ENCODE data around the gene EPS8L2.
A peak's percentile ranks its signal among the peaks of the same experiment; 100 is the strongest.

Gene EPS8L2

GRCh38 chr11:703506-703905 is 2.5 kb upstream of the EPS8L2 start:
- no peak overlapping the region for H3K4me3 ChIP-seq (ENCODE audit: low read length in 2 of 2)
- H3K27me3 ChIP-seq (ENCODE audit: control insufficient read depth in 2 of 2, insufficient read depth in 2 of 2, low read length in 2 of 2), result peaks cover 0 to 3% of the 10 kb centered on the region in 2 donors
- H3K27ac ChIP-seq (ENCODE audit: low read depth in 2 of 2, low read length in 2 of 2), result peak overlapping the region; percentile 95 to 99
- H3K36me3 ChIP-seq (ENCODE audit: control insufficient read depth in 2 of 2, insufficient read depth in 2 of 2, low read length in 2 of 2), result peaks cover 0 to 15% of the 10 kb centered on the region in 2 donors
- peak overlapping the region in 1 of 2 donors; percentile 61 for H3K9ac ChIP-seq (ENCODE audit: low read depth in 1 of 2, low read length in 2 of 2)
- H3K4me1 ChIP-seq (ENCODE audit: control insufficient read depth in 2 of 2, insufficient read depth in 2 of 2, low read length in 2 of 2), result peaks cover 45 to 53% of the 10 kb centered on the region in 2 donors
- no peaks in the 10 kb centered on the region for H3K9me3 ChIP-seq (ENCODE audit: control insufficient read depth in 2 of 2, low read length in 2 of 2)

GRCh38 chr11:704228-704674 is 1.8 kb upstream of the EPS8L2 start:
- Histone ChIP-seq H3K27me3 (ENCODE audit: control insufficient read depth in 2 of 2, insufficient read depth in 2 of 2, low read length in 2 of 2) (peaks cover 0 to 3% of the 10 kb centered on the region in 2 donors), H3K9ac (ENCODE audit: low read depth in 1 of 2, low read length in 2 of 2) (peak overlapping the region; percentile 84 to 93), H3K4me3 (ENCODE audit: low read length in 2 of 2) (peak overlapping the region in 1 of 2 donors; percentile 65), H3K36me3 (ENCODE audit: control insufficient read depth in 2 of 2, insufficient read depth in 2 of 2, low read length in 2 of 2) (peaks cover 0 to 13% of the 10 kb centered on the region in 2 donors), H3K27ac (ENCODE audit: low read depth in 2 of 2, low read length in 2 of 2) (peak overlapping the region; percentile 95 to 99), H3K9me3 (ENCODE audit: control insufficient read depth in 2 of 2, low read length in 2 of 2) (no peaks in the 10 kb centered on the region), H3K4me1 (ENCODE audit: control insufficient read depth in 2 of 2, insufficient read depth in 2 of 2, low read length in 2 of 2) (peaks cover 45 to 57% of the 10 kb centered on the region in 2 donors)

- Histone ChIP-seq H3K4me3 (ENCODE audit: low read length in 2 of 2) (peak overlapping the region; percentile 65 to 69), H3K36me3 (ENCODE audit: control insufficient read depth in 2 of 2, insufficient read depth in 2 of 2, low read length in 2 of 2) (peaks cover 0 to 11% of the 10 kb centered on the region in 2 donors), H3K9me3 (ENCODE audit: control insufficient read depth in 2 of 2, low read length in 2 of 2) (no peaks in the 10 kb centered on the region), H3K9ac (ENCODE audit: low read depth in 1 of 2, low read length in 2 of 2) (peak overlapping the region; percentile 84 to 93), H3K27ac (ENCODE audit: low read depth in 2 of 2, low read length in 2 of 2) (peak overlapping the region; percentile 95 to 99), H3K27me3 (ENCODE audit: control insufficient read depth in 2 of 2, insufficient read depth in 2 of 2, low read length in 2 of 2) (peaks cover 0 to 4% of the 10 kb centered on the region in 2 donors), H3K4me1 (ENCODE audit: control insufficient read depth in 2 of 2, insufficient read depth in 2 of 2, low read length in 2 of 2) (peaks cover 52 to 64% of the 10 kb centered on the region in 2 donors)
Observed at GRCh38 chr11:704781-705645, 1.0 kb upstream of the EPS8L2 start.

- peak overlapping the region; percentile 83 to 97 for H3K9ac ChIP-seq (ENCODE audit: low read depth in 1 of 2, low read length in 2 of 2)
- peaks cover 0 to 4% of the 10 kb centered on the region in 2 donors for H3K36me3 ChIP-seq (ENCODE audit: control insufficient read depth in 2 of 2, insufficient read depth in 2 of 2, low read length in 2 of 2)
- H3K4me3 ChIP-seq (ENCODE audit: low read length in 2 of 2), result peak overlapping the region; percentile 79 to 84
- H3K27me3 ChIP-seq (ENCODE audit: control insufficient read depth in 2 of 2, insufficient read depth in 2 of 2, low read length in 2 of 2), result peaks cover 0 to 5% of the 10 kb centered on the region in 2 donors
- H3K9me3 ChIP-seq (ENCODE audit: control insufficient read depth in 2 of 2, low read length in 2 of 2), result no peaks in the 10 kb centered on the region
- peaks cover 60 to 79% of the 10 kb centered on the region in 2 donors for H3K4me1 ChIP-seq (ENCODE audit: control insufficient read depth in 2 of 2, insufficient read depth in 2 of 2, low read length in 2 of 2)
- H3K27ac ChIP-seq (ENCODE audit: low read depth in 2 of 2, low read length in 2 of 2), result peak overlapping the region; percentile 95 to 99
Observed at GRCh38 chr11:706439-706956, 467 bp downstream of the EPS8L2 start.

- Histone ChIP-seq H3K4me1 (ENCODE audit: control insufficient read depth in 2 of 2, insufficient read depth in 2 of 2, low read length in 2 of 2) (peaks cover 59 to 79% of the 10 kb centered on the region in 2 donors), H3K9ac (ENCODE audit: low read depth in 1 of 2, low read length in 2 of 2) (peak overlapping the region; percentile 83 to 97), H3K4me3 (ENCODE audit: low read length in 2 of 2) (peak overlapping the region; percentile 79 to 84), H3K36me3 (ENCODE audit: control insufficient read depth in 2 of 2, insufficient read depth in 2 of 2, low read length in 2 of 2) (no peaks in the 10 kb centered on the region), H3K9me3 (ENCODE audit: control insufficient read depth in 2 of 2, low read length in 2 of 2) (no peaks in the 10 kb centered on the region), H3K27ac (ENCODE audit: low read depth in 2 of 2, low read length in 2 of 2) (peak overlapping the region; percentile 95 to 99), H3K27me3 (ENCODE audit: control insufficient read depth in 2 of 2, insufficient read depth in 2 of 2, low read length in 2 of 2) (peaks cover 0 to 5% of the 10 kb centered on the region in 2 donors)
Observed at GRCh38 chr11:706957-707816, 1.2 kb downstream of the EPS8L2 start.

GRCh38 chr11:707817-708420 is 1.9 kb downstream of the EPS8L2 start:
- Histone ChIP-seq H3K9ac (ENCODE audit: low read depth in 1 of 2, low read length in 2 of 2) (peak overlapping the region in 1 of 2 donors; percentile 97), H3K27me3 (ENCODE audit: control insufficient read depth in 2 of 2, insufficient read depth in 2 of 2, low read length in 2 of 2) (peaks cover 0 to 5% of the 10 kb centered on the region in 2 donors), H3K4me1 (ENCODE audit: control insufficient read depth in 2 of 2, insufficient read depth in 2 of 2, low read length in 2 of 2) (peaks cover 56 to 80% of the 10 kb centered on the region in 2 donors), H3K27ac (ENCODE audit: low read depth in 2 of 2, low read length in 2 of 2) (peak overlapping the region; percentile 95 to 99), H3K36me3 (ENCODE audit: control insufficient read depth in 2 of 2, insufficient read depth in 2 of 2, low read length in 2 of 2) (no peaks in the 10 kb centered on the region), H3K4me3 (ENCODE audit: low read length in 2 of 2) (peak overlapping the region; percentile 79 to 84), H3K9me3 (ENCODE audit: control insufficient read depth in 2 of 2, low read length in 2 of 2) (no peaks in the 10 kb centered on the region)

GRCh38 chr11:708511-708910 is 2.5 kb downstream of the EPS8L2 start:
- Histone ChIP-seq H3K9me3 (ENCODE audit: control insufficient read depth in 2 of 2, low read length in 2 of 2) (no peaks in the 10 kb centered on the region), H3K27me3 (ENCODE audit: control insufficient read depth in 2 of 2, insufficient read depth in 2 of 2, low read length in 2 of 2) (peaks cover 0 to 5% of the 10 kb centered on the region in 2 donors), H3K27ac (ENCODE audit: low read depth in 2 of 2, low read length in 2 of 2) (no peak overlapping the region), H3K36me3 (ENCODE audit: control insufficient read depth in 2 of 2, insufficient read depth in 2 of 2, low read length in 2 of 2) (no peaks in the 10 kb centered on the region), H3K9ac (ENCODE audit: low read depth in 1 of 2, low read length in 2 of 2) (peak overlapping the region in 1 of 2 donors; percentile 5), H3K4me3 (ENCODE audit: low read length in 2 of 2) (no peak overlapping the region), H3K4me1 (ENCODE audit: control insufficient read depth in 2 of 2, insufficient read depth in 2 of 2, low read length in 2 of 2) (peaks cover 54 to 79% of the 10 kb centered on the region in 2 donors)

GRCh38 chr11:709109-709997 is 3.3 kb downstream of the EPS8L2 start:
- peak overlapping the region in 1 of 2 donors; percentile 17 for H3K4me3 ChIP-seq (ENCODE audit: low read length in 2 of 2)
- H3K36me3 ChIP-seq (ENCODE audit: control insufficient read depth in 2 of 2, insufficient read depth in 2 of 2, low read length in 2 of 2), result no peaks in the 10 kb centered on the region
- peaks cover 0 to 5% of the 10 kb centered on the region in 2 donors for H3K27me3 ChIP-seq (ENCODE audit: control insufficient read depth in 2 of 2, insufficient read depth in 2 of 2, low read length in 2 of 2)
- peak overlapping the region; percentile 5 to 70 for H3K27ac ChIP-seq (ENCODE audit: low read depth in 2 of 2, low read length in 2 of 2)
- H3K9ac ChIP-seq (ENCODE audit: low read depth in 1 of 2, low read length in 2 of 2), result peak overlapping the region in 1 of 2 donors; percentile 41
- no peaks in the 10 kb centered on the region for H3K9me3 ChIP-seq (ENCODE audit: control insufficient read depth in 2 of 2, low read length in 2 of 2)
- peaks cover 46 to 71% of the 10 kb centered on the region in 2 donors for H3K4me1 ChIP-seq (ENCODE audit: control insufficient read depth in 2 of 2, insufficient read depth in 2 of 2, low read length in 2 of 2)

GRCh38 chr11:714436-714835 is 8.4 kb downstream of the EPS8L2 start:
- no peaks in the 10 kb centered on the region for H3K9me3 ChIP-seq (ENCODE audit: control insufficient read depth in 2 of 2, low read length in 2 of 2)
- no peak overlapping the region for H3K4me3 ChIP-seq (ENCODE audit: low read length in 2 of 2)
- no peak overlapping the region for H3K27ac ChIP-seq (ENCODE audit: low read depth in 2 of 2, low read length in 2 of 2)
- peaks cover 0 to 2% of the 10 kb centered on the region in 2 donors for H3K27me3 ChIP-seq (ENCODE audit: control insufficient read depth in 2 of 2, insufficient read depth in 2 of 2, low read length in 2 of 2)
- peaks cover 3 to 5% of the 10 kb centered on the region in 2 donors for H3K36me3 ChIP-seq (ENCODE audit: control insufficient read depth in 2 of 2, insufficient read depth in 2 of 2, low read length in 2 of 2)
- no peak overlapping the region for H3K9ac ChIP-seq (ENCODE audit: low read depth in 1 of 2, low read length in 2 of 2)
- peaks cover 21 to 31% of the 10 kb centered on the region in 2 donors for H3K4me1 ChIP-seq (ENCODE audit: control insufficient read depth in 2 of 2, insufficient read depth in 2 of 2, low read length in 2 of 2)

Measured in mucosa of rectum (tissue), 2 donors.